Daoy (cell line): ENCODE data around the gene PLEKHB1. TPM values are rescaled to one million over a fixed set of nuclear protein-coding genes. Genes with fewer than 3 reads are reported as not detected.

Source experiments
- DNase-seq: peaks from one replicate; pipeline ENCODE4 v3.0.0-alpha.2; 2015; ENCODE audit warnings: low read depth
- total RNA-seq: library from RNA; depleted of rRNA; stranded (reverse); fragments of >200 nt; shearing (Covaris generic); gene quantifications from 2 replicates; pipeline ENCODE4 v1.2.3, GENCODE V29; 2014; rRNA removed

Gene PLEKHB1
- total RNA-seq, result not detected in 2 replicates

GRCh38 chr11:73645972-73646631 lies at the start of gene PLEKHB1:
Gene PLEKHB1, plus strand, starts transcription at chr11:73646581. Its CDS starts 28 bp downstream, at chr11:73646609.
- DNase-seq, result no peak

- DNase-seq, result no peak
Observed at GRCh38 chr11:73597336-73597955, 48.9 kb upstream of the PLEKHB1 start.

- peak; percentile 98 for DNase-seq
Observed at GRCh38 chr11:73597956-73598718, 48.2 kb upstream of the PLEKHB1 start, which contains the start of gene FAM168A. Gene FAM168A, minus strand, starts transcription at chr11:73598112. Its CDS starts 129,638 bp downstream, at chr11:73468474.

GRCh38 chr11:73598719-73599379 lies 47.5 kb upstream of the PLEKHB1 start:
- DNase-seq, result no peak

DNA sequence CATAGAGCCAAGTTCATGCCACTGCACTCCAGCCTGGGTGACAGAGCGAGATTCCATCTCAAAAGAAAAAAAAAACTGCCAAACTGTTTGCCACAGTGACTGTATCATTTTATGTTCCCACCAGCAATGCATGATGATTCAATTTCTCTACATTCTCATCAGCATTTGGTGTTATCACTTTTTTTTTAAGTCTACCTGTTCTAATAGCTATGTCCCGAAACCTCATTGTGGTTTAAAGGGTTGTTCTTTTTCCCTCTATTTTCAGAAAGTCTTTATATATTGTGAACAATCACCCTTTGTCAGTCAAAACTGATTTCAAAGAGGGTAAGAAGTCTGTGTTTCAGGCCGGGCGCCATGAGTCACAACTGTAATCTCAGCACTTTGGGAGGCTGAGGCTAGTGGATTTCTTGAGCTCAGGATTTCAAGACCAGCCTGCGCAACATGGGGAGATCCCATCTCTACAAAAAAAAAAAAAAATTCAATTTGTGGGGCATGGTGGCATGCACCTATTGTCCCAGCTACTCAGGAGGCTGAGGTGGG lies 33.7 kb upstream of the PLEKHB1 start:
- DNase-seq, result no peak

DNA sequence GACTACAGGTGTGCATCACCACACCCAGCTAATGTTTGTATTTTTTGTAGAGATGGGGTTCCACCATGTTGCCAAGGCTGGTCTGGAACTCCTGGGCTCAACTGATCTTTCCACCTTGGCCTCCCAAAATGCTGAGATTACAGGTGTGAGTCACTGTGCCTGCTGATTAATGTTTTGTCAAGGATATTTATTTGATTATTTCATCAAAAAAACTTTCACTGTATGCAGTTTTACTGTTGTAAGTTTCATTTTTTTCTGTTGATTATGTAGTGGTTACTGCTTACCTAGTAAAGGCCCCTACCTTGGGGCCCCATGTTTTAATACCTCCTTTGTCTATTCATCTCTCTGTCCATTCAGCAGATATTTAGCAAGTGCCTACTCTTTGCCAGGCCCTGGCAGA lies 31.8 kb upstream of the PLEKHB1 start:
- DNase-seq, result no peak

GRCh38 chr11:73622926-73623593 lies 23.3 kb upstream of the PLEKHB1 start:
- DNase-seq, result no peak

DNA sequence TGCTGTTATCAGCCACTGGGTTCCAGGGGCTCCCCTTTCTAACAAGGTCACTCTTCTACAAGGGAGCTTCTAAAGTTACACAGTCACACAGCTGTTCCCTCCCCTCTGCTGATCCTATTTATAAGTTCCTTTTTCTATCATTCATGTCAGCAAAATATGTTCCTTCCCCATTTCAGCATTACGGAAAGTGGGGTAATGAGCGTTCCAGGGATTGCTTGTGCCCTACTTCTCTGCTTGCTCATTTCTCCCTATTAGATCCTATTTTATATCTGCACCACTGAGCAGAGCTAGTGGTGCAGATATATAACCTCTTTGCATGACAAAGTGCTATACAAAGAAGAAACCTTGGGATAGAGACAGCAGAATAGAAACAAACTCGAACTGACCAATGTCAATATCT lies 22.7 kb upstream of the PLEKHB1 start:
- no peak for DNase-seq

DNA sequence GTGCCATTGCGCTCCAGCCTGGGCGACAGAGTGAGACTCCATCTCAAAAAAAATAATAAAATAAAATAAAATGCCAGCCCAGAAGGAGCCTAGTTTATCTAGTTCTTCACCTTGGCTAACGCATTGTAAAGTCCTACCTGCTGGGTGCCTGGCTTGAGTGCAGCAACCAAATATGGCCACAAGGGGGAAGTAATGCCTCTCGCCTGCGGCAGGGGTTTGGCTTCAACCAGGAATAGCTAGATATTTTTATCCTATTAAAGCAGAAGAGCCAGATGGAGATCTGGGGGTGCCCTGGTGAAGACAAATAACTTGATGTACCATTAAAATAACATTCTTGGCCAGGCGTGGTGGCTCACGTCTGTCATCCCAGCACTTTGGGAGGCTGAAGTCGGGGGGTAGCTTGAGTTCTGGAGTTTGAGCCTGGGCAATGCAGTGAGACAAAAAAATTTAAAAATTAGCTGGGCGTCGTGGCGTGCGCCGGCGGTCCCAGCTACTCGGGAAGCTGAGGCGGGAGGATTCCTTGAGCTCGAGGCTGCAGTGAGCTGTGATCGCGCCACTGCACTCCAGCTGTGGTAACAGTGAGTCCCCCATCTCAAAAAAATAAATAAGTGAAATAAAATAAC lies 20.6 kb upstream of the PLEKHB1 start:
- DNase-seq, result peak; percentile 68

- DNase-seq, result no peak
Observed at GRCh38 chr11:73629907-73630306, 16.5 kb upstream of the PLEKHB1 start.

DNA sequence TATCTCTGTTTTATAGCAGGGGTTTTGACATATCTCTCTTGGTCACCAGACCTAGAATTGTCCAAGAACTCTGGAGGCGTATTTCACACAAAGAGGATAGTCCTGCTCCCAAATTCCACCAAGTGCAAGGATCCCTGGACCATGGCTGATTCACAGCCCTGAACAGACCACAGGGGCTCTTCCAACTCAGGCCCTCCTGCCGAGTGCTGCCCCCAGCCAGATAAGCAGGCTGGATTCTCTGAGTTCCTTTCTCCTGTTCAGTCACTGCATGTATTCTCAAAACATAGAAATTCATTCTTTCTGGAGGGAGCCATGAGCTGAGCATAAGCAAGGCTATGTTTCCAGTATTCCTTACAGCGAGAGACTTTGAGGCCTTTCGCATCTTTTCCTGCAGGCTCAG lies 13.4 kb upstream of the PLEKHB1 start:
- DNase-seq, result no peak

GRCh38 chr11:73633999-73634398 lies 12.4 kb upstream of the PLEKHB1 start:
- no peak for DNase-seq

DNA sequence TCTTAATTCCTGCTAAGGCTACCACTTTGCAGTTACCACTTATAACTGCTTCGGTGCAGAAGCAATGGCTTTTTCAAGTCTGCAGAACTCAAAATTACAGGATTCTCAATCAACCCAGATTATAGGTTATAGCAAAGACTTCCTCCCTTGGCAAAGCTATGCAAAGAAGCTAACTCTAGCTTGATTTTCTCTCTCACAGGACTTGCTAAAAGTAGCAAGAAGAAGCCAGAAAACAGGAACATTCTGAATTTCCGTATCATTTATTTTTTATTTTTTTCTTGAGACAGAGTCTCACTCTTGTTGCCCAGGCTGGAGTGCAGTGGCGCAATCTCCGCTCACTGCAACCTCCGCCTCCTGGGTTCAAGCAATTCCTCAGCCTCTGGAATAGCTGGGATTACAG lies 10.7 kb upstream of the PLEKHB1 start:
- no peak for DNase-seq

- no peak for DNase-seq
Observed at GRCh38 chr11:73636249-73636648, 10.1 kb upstream of the PLEKHB1 start.

DNA sequence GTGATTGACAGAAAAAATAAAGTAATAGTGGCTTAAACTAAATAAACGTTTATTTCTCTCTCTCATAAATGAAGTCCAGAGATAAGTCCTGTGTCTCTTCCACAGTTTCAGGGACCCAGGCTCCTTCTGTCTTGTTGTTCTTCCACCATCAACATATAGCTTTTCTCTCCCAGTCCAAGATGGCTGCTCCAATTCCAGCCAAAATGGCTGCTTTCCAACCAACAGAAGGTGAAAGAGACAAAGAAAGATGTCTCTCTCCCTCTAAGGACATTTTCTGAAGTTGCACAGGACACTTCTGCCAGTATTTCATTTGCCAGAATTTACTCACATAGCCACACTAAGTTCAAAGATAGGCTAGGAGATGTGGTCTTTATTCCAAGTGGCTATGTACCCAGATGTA lies 9.4 kb upstream of the PLEKHB1 start:
- no peak for DNase-seq

DNA sequence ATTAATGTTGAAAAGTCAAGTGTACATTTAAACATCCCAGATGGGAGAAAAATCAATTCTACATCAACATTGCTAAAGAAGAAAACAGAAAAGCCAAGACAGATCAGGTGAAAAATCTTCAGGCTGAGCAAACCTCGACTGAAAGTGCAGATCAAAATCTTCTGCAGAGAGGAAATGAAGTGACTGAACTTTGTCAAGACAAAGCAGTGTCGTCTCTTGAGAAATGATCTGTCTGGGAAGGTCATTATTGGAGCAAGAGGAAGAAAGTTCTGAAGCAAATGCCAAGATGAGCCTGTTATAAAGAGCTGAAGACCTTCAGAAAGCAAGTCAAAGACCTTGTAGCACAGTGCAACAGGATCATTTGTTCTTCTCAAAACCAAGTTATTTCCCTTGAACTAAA lies 5.8 kb upstream of the PLEKHB1 start:
- DNase-seq, result no peak

DNA sequence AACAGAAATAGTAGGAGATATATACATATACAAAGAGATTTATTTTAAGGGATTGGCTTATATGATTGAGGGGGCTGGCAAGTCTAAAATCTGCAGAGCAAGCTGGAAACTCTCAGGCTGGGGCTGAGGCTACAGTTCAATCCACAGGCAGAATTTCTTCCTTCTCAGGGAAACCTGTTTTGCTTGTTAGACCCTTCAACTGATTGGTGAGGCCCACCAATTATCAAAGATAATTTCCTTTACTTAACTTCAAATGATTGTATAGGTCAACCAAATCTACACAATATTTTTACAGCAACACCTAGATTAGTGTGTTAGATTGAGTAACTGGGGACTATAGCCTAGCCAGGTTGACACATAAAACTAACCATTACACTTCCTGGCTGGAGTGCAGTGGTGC lies 4.7 kb upstream of the PLEKHB1 start:
- DNase-seq, result no peak

DNA sequence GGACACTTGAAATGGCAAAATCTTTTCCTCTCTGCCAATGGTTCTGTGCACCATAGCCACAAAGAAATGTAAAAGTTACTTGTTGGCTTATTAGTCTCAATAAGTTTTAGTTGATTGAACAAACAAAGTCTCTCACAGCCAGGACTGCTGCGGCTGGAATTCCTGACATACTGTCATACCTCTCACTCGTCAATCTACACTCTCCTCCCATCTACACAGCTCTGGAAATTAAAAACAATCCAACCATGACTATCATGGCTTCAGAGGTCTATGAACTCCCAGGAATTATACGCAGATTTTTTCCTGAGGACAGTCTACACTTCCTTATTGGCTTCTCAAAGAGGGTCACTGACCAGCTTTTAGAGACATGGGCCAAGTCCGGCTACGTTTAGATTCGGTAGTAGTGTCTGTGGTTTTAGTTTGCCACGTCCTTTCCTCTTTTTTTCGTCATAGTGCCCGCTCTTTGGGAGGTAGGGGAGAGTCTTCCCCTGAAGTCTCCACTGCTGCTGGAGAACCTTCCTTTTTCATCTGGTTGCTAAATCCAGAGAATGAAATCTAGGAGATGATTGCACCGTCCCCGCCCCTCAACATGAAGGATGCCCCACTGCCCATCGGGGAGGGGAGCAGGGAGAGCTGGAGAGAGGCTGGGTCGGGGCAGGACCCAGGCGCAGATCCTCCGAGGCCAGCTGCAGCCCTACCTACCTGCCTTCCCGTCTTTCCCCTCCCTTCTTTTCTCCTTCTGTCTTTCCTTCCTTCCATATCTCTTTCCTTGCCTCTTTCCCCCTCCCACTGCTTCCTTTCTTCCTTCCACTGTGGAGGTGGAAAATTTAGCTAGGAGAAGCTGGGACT lies 1.0 kb upstream of the PLEKHB1 start:
- DNase-seq, result no peak

DNA sequence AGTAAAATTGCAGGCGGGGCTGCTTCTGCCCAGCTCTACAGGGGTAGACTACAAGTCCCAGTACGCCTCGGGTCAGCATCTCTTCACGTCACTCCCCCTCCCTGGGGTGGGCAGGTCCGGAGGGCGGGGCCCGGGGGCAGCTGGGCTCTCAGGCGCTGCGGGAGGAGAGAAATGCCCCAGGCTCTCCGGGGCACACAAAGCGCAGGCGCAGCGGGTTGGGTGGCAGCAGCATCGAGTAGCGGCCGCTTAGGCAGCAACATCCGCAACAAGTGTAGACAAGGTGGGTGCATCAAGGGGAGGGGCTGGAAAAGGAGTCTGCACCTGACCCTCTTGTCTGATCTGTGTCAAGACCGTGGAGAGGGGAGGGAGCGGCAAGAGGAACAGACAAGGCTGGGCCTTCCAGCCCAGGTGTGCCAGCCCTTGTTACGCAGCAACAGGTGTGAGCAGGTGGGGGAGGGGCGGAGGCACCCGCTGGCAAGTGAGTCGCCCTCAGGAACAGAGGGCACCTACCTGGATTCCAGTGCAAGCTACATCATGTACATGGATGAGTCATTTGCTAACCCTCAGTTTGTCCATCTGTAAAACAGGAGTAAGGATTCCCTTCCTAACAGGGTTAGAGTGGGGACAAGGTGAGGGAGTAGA lies 1.2 kb downstream of the PLEKHB1 start:
- peak; percentile 86 for DNase-seq

DNA sequence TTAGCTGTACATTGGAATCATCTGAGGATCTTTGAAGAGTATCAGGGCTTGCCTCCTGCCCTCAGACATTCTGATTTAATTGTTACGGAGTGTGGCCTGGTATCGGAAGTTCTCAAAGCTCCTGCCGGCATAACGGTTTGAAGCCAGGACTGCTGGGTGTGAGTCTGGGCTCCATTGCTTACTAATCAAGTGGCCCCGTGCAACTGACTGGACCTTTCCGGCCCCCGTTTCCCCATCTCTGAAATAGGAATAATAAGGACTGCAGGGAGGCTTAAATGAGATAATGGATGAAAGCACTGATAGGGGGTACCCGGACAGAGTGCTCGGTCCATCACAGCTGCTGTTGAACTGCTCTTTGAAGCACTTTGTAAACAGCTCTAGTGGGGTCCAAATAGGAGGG lies 1.7 kb downstream of the PLEKHB1 start:
- DNase-seq, result no peak
